KOPT-K1 (cell line): ENCODE results near the gene VWA5A.

Experiments used
- H3K27ac ChIP-seq: fragments of 200-600 bp; sonication (generic); 2 replicates; pipeline ENCODE4 v1.5.1; 2016; ENCODE audit warnings: antibody characterized with exemption, mild to moderate bottlenecking, low read depth, low read length; ENCODE audit not compliant: poor library complexity, severe bottlenecking
- H3K36me3 ChIP-seq: fragments of 200-600 bp; sonication (generic); 2 replicates; pipeline ENCODE4 v1.5.1; 2017; ENCODE audit warnings: antibody characterized with exemption, mild to moderate bottlenecking, low read length, moderate library complexity; ENCODE audit not compliant: insufficient read depth
- H3K9me3 ChIP-seq: fragments of 200-600 bp; sonication (generic); 2 replicates; pipeline ENCODE4 v1.5.1; 2017; ENCODE audit warnings: antibody characterized with exemption, low read length, mild to moderate bottlenecking; ENCODE audit not compliant: insufficient read depth, poor library complexity, severe bottlenecking

VWA5A gene

DNA sequence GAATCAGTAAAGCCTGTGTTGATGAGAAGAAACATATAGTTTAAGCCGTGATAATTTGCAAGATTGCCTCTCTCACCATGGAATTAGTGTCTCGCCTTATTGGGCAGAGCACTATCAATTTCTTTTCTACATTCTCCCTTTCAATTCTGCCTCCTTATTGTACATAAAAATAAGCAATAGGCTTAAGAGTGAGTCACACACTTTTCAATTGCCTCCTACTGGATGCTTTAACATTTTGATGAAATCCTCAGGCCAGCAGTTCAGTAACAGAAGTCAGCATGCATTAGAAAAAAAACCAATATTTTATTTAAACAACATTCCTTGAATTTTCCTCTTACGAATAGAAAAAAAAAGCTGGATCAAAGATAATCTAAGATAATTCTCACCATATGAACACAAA, 33.8 kb upstream of the VWA5A start:
- no peaks in the 10 kb centered on the region for H3K9me3 ChIP-seq
- no peak overlapping the region for H3K27ac ChIP-seq
- no peaks in the 10 kb centered on the region for H3K36me3 ChIP-seq

DNA sequence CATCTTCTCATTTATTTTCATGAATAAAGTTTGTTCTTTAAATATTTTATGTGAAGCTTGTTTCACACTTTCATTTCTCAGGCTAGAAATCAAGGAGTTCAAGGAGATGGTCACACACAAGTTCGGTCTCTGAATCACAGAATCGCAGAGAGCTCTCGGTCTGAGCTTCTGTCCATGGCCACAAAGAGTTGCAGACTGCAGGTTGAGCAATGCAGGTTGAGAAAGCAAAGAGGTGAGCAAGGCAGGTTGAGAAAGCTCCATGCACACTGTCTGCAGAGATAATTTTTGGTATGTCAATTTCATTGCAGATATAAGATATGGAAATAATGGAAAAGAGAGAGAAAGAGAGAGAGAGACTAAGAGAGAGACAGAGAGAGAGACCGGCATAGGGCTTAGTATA, 32.9 kb upstream of the VWA5A start:
- Histone ChIP-seq H3K27ac (no peak overlapping the region), H3K36me3 (no peaks in the 10 kb centered on the region), H3K9me3 (no peaks in the 10 kb centered on the region)

DNA sequence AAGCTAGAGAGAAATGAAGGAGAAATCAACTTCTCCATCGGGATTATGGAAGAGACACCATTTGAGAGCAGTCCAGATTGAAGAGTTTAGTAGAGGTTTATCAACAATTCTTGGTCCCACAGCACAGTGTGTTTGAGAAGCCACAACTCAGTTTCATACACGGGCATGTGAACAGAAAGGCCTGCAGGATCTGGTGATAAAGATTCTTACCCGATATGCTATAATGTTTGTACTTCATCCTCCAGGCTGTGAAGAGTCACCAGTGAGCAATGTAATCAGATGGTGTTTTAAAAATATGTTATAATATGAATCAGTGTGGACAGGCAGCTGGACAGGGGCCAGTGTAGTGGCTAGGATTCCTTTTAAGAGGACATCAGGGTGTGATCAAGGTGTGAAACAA, 29.7 kb upstream of the VWA5A start:
- no peaks in the 10 kb centered on the region for H3K36me3 ChIP-seq
- H3K27ac ChIP-seq = no peak overlapping the region
- no peaks in the 10 kb centered on the region for H3K9me3 ChIP-seq

DNA sequence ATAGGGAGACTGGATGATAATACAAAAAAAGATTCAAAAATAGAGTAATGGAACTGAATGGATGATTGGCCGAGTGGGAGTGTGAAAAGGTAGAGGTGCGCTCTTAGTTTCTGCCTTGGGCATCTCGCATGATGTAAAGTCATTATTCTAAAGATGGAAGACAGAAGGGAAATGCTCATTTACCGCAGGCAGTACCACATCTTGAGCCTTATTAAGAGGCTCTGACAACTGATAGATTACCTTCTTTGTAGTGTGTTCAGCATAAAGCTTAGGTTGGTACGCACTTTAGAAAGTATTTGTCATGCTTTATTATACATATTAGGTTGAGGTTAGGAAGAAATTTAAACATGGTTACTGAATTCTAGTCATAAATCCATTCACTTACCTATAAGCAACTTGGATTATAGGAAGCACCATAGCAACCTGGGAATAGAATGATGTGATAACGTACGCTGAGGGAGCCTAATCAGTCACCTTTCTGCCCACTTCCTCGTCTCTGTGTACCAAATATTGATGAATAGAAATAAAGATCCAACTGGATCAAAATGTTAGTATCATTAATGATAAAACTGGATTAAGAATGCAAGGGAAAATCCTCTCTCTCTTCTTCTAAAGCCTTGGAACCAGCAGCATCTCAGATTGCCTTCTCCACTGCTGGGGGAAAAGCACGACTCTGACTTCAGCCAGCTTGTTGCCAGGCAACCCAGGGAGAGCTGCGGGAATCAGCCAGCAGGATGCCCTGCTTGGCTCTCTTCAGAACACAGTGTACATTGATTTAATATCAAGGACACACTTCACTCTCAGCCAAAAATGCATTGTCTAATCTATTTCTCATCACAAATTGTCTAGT, 29.0 kb upstream of the VWA5A start:
- Histone ChIP-seq H3K27ac (no peak overlapping the region), H3K36me3 (no peaks in the 10 kb centered on the region), H3K9me3 (no peaks in the 10 kb centered on the region)

DNA sequence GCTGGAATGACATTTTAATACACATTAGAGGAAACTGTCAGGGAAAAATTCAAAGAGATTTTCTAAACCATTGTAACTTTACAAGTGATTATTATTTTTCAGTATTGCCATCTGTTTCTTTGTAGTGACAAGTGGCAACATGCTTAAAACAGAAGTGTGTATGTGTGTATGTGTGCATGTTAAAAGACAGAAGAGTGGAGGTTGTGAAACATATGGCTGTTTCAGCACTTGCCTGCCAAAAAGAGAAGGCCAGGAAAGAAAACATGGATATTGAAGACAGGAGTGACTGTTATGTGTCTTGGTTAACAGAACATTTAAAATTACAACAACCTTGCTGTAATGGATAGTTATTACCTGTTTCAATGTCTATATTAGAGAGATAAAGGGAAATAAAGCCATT, 24.3 kb upstream of the VWA5A start:
- Histone ChIP-seq H3K27ac (no peak overlapping the region), H3K9me3 (no peaks in the 10 kb centered on the region), H3K36me3 (no peaks in the 10 kb centered on the region)

DNA sequence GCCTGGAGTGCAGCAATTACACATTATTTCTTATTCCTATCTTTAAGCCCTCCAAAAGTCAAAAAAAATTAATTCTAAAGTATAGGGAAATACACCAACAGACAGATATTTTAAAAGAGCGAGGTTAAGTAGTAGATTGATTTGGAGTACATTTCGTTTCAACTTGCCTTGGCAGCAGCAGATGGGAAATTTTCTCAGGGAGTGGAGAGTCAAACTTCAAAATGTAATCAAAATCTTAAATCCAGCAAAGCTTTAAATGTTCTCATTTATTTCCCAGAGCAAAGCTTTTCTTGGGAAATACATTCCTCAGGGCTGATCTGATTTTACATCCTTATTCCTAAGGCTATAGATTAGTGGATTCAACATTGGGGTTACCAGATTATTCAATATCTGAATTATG, 21.9 kb upstream of the VWA5A start:
- H3K27ac ChIP-seq = no peak overlapping the region
- H3K9me3 ChIP-seq = no peaks in the 10 kb centered on the region
- no peaks in the 10 kb centered on the region for H3K36me3 ChIP-seq

DNA sequence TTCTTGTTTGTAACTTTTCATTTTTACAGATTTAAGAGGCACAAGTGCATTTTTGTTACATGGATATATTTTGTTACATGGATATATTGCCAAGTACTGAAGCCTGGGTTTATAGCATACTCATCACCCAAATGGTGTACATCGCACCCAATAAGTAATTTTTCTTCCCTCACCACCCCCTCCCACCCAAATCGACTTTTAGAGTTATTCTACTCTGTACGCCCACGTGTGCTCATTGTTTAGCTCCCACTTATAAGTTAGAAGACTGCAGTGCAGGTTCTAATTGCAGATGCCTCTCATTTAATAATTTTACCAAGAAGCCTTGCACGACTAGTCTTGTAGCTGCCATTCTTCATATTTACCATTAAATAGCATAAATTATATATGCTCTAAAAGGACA, 20.5 kb upstream of the VWA5A start:
- Histone ChIP-seq H3K36me3 (no peaks in the 10 kb centered on the region), H3K27ac (no peak overlapping the region), H3K9me3 (no peaks in the 10 kb centered on the region)

DNA sequence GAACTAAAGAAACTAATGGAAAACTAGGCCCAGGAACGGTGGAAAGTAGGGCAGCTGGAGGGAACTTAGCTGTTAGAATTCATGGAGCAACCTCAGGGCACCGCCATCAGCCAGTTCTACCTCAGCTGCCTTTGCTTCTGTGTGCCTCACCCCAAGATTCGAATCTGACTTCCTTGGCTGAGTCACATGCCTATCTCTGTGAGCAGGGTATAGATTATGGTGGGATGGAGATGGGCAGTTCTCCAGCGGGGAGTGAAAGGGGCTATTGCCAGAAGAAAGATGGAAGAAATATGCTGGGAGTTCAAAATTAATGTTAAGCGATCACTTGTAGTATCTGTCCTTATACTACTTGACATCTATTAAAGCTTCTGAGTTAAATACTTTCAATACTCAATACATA, 18.9 kb upstream of the VWA5A start:
- H3K9me3 ChIP-seq = no peaks in the 10 kb centered on the region
- H3K27ac ChIP-seq = no peak overlapping the region
- no peaks in the 10 kb centered on the region for H3K36me3 ChIP-seq

DNA sequence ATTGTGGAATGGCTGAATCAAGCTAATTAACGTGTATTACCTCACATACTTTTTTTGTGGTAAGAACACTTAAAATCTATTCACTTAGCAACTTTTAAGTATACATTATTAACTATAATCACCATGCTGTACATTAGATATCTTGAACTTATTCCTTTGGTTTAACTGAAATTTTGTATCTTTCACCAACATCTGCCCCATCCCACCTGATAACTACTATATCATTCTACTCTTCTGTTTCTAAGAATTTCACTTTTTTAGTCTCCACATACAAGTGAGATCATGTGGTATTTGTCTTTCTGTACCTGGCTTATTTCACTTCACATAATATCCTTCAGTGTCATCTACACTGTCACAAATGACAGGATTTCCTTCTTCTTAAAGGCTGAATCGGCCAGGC, 17.1 kb upstream of the VWA5A start:
- no peaks in the 10 kb centered on the region for H3K36me3 ChIP-seq
- no peaks in the 10 kb centered on the region for H3K9me3 ChIP-seq
- H3K27ac ChIP-seq = no peak overlapping the region

DNA sequence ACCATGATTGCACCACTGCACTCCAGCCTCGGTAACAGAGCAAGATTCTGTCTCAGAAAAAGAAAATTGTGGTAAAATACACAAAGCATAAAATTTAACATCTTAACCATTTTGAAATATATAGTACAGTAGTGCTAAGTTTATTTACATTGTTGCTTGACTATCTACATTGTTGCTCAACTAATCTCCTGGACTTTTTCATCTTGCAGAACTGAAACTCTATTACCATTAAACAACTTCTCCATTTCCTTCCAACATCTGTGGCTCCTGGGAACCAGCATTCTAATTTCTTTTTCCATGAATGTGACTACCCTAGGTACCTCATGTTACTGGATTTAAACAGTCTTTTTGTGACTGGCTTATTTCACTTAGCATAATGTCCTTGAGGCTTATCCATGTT, 13.5 kb upstream of the VWA5A start:
- Histone ChIP-seq H3K27ac (no peak overlapping the region), H3K36me3 (no peaks in the 10 kb centered on the region), H3K9me3 (no peaks in the 10 kb centered on the region)

DNA sequence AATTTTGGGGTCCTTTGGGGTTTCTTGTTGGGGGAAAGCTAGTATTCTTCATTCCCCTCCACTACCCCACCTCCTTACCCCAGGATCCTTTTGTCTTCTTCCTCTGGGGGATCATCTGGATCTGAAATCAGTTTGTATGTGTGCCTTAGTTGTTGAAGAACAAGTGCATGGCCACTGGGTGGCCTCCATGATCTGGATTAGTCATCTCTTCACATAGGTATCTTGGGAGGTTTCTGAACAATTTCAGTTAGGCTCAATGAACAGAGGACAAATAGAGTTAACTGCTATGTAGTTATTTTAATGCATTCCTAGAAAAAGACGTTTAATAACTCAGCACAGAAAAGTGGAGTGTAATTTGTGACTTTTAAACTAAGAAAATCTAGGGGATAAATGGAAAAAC, 7.1 kb upstream of the VWA5A start:
- no peaks in the 10 kb centered on the region for H3K36me3 ChIP-seq
- no peaks in the 10 kb centered on the region for H3K9me3 ChIP-seq
- no peak overlapping the region for H3K27ac ChIP-seq

DNA sequence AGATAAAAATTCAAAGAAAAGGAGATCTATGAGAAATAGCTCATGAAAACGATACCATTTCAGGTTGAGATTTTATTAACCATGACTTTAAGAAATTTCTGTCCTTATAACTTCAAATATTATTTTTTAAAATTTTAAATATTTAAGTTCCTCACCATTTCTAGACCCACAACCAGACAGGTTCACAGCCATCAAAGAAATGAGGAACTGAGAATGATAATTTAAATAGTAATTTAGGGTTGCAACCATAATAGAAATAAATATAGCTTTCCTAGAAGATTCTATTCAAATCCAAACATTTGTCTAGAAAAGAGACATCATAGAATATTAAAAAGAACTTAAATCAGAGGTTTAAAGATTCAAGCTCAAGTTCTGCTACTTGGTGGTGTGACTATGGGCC, 5.9 kb upstream of the VWA5A start:
- no peaks in the 10 kb centered on the region for H3K36me3 ChIP-seq

DNA sequence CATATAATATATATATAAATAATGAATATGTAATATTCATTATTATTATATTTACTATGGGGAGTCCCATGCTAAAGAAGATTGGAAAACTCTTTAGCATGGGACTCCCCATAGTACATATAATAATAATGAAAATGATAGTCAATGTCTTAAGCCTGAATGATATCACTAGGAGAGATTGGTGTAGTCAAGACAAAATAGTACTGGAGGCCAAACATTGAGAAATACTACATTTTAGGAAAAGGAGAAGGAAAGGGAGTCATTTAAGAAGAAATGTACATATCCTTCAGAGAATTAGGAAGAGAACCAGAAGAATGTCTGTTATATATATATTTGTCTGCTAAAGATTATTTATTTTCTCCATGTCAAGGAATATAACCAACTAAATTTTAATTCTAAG, 5.0 kb upstream of the VWA5A start:
- no peaks in the 10 kb centered on the region for H3K36me3 ChIP-seq
- H3K9me3 ChIP-seq = no peaks in the 10 kb centered on the region
- no peak overlapping the region for H3K27ac ChIP-seq

More for the DNA sequence above, 5.9 kb upstream of the VWA5A start:
- Histone ChIP-seq H3K27ac (no peak overlapping the region), H3K9me3 (no peaks in the 10 kb centered on the region)

DNA sequence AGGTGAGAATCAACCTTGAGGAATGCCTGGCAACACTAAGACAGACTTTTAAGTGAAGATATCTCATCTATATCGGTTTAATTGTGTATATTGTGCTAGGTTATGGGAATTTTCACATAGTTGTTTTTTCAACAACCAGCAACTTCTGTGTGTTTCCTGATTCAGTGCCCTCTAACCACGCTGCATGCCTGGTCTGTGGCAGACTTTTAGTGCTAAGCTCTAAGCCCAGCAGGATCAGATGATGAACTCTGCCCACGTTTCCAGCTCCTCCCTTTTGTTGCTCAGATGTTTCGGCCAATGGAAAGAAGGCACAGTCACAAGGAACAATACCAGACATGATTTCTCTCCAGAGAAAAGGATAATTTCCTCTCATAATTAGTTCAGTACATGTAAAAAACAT, 1.4 kb upstream of the VWA5A start:
- H3K9me3 ChIP-seq = no peaks in the 10 kb centered on the region
- no peaks in the 10 kb centered on the region for H3K36me3 ChIP-seq
- H3K27ac ChIP-seq = no peak overlapping the region

DNA sequence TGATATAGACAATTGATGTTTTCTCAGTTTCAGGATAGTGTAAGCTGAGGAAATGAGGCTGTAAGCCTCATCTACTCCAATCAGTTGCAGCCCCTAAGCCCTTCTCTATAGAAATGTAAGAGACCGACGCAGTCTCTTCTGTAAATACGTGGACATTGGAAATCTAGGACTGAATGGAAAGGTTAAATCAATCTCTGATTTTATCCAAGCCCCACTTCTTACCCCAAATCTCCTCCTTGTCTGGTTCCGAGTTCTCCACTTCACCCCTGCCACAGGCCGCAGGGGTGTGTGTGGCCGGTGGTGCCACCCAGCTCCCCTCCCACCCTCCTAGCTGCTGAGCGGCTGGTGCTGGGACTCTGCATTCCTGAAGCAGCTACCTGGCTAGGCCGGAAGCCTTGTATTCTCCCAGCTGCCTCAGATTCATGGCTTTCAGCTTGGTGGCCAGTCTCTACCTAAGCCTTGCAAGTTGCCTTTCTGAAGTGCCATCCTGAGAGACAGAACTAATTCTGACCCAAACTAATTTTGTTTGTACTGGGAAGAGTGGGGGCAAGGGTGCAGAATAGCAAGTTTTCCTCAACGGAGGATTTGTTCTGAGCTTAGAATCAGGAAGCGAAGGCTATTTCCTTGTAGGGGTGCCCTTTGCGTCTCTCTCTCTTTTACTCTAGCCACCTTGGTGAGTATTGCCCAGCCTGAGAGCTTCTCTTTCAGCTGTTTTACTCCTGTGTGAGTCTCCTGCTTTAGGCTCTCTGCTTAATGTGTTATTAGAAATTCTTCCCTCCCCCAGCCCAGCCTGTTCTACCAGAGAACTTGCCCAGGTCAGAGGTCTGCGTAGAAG, 749 bp downstream of the VWA5A start:
- Histone ChIP-seq H3K36me3 (no peaks in the 10 kb centered on the region), H3K27ac (no peak overlapping the region), H3K9me3 (no peaks in the 10 kb centered on the region)

DNA sequence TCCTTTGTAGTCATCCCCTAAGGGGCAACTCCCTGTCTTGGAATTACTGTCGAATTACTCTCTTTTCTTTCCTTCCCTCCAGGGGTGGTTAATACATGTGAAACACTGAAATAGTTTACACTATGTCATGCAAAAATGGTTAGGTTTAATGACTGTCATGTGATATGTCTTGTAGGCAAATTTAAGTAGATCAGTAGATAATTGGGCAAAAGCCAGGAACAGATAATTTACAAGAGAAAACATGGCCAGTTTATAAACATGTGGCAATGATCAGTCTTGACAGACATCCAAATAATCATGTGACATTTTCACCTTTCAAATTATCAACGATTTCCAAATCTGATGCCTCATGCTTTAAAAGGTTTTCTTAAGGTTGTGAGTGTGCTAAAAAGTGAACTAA, 3.9 kb downstream of the VWA5A start:
- no peaks in the 10 kb centered on the region for H3K36me3 ChIP-seq

More for the DNA sequence above, 3.9 kb downstream of the VWA5A start:
- H3K9me3 ChIP-seq = no peaks in the 10 kb centered on the region
- no peak overlapping the region for H3K27ac ChIP-seq
